Inflammatory macrophage treated with lipopolysaccharide for 1 hour (primary cell): ENCODE results near the gene SGMS1.
"Not testable (repeated sequence)": the region's sequence is repeated elsewhere in the genome, so short reads cannot be mapped to it uniquely, and the experiment has no call there.

Experiments used
- DNase-seq, 2 donors: peaks; one replicate each; pipeline ENCODE4 v3.0.0-alpha.2; 2020 to 2022

The SGMS1 gene

DNA sequence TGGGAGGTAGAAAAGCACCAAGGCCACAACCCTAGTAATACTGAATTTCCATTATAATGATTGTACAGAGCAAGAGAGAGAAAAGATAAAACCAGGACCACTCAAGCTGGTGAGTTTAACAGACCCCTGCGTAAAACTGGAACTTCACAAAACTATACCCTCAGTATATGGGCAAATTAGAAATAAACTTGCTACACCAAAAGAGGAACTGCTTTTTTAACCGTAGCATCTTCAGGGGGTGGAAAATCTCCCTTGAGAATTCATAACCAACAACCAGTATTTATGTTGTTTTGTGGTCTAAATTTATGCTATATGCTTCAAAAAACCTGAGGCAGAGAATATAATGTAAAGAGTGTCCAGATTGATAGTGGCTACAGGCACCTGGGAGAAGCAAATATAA, 171.2 kb downstream of the SGMS1 start:
- peak; percentile 33 to 35 for DNase-seq

DNA sequence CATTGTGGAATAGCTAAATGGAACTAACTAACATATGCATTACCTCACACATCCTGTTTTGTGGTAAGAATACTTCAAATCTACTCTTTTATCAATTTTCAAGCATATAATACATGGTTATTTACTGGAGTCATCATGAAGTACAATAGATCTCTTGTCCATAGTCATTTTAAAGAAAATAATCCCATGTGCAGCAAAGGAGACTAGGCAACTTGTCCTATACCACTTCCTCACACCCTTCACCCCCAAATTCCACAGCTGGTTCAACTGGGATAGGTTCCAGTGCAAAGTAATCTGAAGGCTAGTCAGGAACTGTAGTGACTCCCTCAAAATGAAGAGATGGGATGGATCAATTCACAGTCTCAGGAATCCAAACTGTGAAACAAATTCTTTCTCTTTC, 176.1 kb downstream of the SGMS1 start:
- DNase-seq: no peak

DNA sequence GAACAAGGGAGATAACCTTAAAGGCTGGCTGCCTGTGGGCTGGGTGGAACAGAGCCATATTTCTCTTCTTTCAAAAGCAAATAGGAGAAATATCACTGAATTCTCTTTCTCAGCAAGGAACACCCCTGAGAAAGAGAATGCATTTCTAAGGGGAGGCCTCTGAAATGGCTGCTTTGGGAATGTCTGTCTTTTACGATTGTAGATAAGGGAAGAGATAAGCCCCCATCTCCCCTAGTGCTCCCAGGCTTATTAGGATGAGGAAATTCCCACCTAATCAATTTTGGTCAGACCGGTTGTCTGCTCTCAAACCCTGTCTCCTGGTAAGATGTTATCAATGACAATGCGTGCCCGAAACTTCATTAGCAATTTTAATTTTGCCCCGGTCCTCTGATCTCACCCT, 178.0 kb downstream of the SGMS1 start:
- DNase-seq: not testable (repeated sequence)

DNA sequence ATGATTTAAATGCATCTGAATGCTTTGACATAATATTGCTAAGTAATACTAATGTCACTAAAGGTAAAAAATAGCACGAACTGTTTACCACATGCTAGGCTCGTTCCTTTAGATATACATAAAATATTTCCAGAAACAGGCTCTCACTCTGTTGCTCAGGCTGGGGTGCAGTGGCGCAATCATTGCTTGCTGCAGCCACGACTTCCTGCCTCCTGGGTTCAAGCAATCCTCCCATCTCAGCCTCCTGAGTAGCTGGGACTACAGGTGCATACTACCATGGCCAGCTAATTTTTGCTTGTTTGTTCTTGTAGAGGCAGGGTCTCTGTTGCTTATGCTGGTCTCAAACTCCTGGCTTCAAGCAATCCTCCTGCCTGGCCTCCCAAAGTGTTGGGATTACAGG, 183.3 kb downstream of the SGMS1 start:
- DNase-seq: no peak

DNA sequence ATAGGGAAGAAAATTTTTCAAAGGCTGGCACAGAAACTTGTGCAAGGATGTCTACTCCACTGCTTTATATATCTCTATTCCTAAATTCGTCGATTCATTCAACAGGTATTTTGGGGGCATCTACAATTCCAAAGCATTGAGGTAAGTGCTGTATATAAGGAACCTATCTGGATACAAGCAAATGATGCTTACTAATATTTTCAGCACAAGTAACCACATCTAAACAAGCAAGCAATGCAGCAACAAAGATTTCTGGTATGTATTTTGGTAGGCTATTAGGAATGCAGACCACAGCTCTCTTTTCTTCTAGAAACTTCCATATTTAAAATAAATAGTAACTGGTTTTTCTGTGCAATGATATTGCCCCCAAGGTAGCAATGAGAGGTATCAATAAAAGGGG, 183.9 kb downstream of the SGMS1 start:
- DNase-seq: no peak

DNA sequence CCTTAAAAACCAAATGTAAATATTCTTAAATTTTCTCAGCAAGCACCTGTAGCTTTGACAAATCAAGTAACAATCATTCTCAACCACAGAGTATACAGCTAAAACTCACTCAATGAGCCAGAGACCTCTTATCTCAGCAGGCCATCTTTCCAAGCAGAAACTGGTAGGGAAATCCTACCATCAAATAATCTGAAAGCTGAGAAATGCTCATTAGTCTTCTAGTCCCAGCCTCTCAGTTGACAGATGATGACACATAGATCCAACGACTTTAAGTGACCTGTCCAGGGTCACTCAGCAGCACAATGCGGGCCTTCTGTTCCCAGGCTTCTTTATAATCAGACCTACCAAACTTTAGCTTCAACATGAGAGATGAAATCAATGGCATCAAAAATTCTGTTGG, 184.6 kb downstream of the SGMS1 start:
- no peak for DNase-seq

DNA sequence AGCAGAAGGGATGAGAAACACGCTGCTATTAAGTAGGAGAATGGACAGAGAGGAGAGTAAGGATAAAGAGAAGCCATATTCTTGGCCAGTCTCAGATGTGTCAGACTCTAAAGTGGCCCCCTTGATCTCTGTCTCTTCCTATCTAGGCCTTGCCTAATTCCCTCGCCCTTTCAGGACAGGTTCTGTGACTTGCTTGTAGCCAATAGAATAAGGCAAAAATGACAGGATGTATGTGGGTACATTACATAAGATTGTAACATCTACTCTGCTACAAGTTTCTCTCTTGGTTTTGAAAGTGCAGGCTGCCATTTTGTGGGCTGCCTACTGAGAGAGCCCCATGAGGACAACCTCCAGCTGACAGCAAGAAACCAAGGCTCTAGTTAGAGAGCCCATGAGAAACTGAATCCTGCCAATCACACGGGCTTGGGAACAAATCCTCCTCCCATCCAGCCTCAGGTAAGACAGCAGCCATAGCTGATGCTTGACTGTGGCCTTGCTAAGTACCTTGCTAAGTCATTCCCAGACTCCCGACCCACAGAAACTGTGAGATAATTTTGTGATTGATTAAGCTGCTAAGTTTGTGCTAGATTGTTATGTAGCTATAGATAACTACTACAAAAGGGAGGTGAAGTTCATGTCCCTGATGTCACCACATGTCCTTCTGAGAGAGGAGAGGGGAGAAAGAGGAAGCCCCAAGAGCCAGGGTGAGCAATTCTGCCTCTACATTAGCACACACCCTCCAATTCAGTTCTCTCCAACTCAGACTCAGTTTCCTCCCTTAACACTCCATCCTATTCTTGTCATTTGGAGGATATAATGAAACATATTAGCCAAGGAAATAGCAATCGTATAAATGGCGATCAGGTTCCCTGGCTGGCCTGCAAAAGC, 185.5 kb downstream of the SGMS1 start:
- DNase-seq: peak in 1 of 2 donors; percentile 31

DNA sequence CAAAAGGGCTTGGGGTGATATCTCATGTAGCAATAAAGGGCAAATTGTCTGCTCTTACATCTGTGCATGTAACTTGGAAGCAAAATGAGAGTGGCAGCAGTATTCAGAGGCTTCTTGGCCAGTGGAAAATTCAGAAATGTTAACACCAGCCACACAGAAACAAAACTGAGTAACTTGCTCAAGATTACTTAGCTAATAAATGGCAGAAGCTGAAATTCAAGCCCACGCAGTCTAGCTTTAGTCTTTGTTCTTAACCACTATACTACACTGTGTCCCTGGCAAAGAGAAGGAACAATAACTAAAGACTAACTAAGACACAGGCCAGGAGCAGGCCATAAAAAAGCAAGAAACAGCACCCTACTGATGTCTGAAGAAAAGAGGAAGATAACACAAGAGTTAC, 186.5 kb downstream of the SGMS1 start:
- no peak for DNase-seq

DNA sequence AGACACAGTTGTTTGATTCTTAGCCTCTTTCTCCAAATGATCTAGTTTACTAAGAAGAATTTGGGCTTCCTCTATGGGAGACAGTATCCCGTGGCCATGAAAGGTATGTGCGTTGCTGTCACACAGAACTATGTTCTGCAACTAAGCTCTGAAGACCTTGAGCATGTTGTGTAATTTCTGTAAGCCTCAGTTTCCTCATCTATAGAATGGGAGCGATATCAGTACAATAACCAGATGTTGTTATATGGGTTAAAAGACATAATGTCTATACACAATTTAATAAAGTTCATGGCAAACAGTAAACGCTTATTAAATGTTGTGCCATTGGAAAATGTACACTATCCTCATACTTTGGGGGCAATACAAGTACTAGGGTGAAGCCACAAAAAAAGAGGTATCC, 187.0 kb downstream of the SGMS1 start:
- DNase-seq: no peak

DNA sequence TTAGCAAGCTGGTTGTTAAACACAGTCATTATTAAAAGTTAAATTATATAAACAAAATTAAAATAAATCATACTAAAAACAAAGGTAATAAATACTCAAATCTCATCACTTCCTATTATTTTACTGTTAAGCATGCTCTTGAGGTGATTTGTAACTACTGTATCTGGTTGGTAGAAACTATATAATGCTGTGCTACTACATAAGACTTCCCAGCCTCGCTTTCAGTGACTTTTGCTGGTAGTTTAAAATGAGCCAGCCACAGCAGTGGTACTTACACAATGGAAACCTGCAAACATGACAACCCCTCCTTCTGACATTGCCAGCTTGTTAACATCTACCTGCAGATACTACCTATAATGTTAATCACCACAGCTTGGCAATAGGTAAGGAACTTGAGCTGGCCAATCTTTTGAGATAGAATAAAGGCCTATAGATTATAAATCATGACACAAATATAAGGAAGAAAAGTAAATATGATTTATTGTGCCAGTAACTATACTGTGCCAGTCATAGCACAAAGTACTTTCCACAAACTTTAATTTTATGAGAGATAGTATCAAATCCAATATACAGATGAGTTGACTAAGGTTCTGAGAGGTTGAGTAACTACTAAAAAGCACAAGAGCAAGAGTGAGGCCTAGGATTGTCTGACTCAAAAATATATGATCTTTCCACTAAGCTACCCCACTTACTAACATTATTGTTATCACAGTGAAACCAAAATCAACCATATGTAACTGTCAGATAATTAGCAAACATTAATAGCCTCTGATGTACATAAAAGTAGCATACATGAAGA, 191.3 kb downstream of the SGMS1 start:
- no peak for DNase-seq

DNA sequence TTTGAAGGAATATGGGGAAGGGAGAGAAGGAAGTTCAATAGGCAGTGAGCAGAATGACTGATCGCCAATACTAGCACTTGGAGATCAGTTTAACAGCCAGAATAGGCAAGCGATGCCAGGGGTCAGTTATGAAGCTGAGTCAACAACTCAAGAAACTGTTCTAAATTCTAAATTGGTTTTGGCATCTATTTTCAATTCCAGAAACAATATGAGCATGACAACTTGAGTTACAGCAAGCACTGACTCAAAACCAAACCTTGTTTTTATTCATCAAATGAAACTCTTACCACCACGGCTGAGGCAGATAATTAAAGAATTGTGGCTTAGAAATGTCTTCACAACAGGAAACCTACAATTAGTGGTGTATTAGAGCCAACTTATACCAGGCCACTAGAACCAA, 192.0 kb downstream of the SGMS1 start:
- no peak for DNase-seq

DNA sequence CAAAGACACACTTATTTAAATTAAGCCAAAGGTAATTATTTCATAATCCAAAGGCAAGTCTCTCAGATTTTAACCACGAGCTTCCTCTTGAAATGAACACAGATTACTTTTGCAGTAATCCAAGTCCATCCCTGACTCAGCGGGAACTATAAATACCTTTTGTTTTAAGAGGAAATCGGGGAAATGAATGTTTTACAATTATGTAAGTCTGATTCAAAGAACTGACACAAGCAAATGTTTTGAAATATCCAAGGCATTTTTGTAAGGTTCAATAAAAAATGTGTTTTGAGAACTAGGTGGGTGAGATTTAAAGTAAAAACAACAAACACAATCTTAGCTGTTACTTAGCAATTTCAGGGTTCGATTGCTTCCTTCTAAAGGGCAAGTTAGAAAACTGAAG, 192.6 kb downstream of the SGMS1 start:
- peak; percentile 81 to 88 for DNase-seq

DNA sequence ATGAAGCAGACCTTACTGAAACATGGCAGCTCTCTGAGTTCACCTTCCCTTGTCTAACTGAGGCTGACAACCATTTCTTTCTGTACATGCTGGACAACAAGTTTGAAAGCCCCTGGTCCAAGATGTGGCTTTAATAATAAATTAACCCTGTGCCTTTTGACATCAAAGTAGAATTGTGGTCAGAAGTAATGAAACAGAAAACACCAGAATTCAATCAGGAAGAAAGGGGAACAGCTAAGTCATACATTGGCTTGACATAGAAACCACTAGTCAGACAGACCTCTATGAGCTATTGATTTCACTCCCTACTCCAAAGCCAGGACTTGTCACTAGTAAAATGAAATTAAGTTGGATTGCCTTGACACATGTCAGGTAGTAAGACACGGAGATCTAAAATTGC, 197.3 kb downstream of the SGMS1 start:
- DNase-seq: no peak

DNA sequence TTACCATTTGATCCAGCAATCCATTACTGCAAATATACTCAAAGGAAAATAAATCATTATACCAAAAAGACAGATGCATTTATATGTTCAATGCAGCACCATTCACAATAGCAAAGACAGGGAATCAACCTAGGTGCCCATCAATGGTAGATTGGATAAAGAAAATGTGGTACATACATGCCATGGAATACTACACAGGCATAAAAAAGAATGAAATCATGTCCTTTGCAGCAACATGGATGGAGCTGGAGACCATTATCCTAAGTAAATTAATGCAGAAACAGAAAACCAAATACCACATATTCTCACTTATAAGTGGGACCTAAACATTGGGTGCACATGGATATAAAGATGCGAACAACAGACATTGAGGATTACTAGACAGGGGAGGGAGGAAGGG, 198.5 kb downstream of the SGMS1 start:
- DNase-seq: not testable (repeated sequence)

DNA sequence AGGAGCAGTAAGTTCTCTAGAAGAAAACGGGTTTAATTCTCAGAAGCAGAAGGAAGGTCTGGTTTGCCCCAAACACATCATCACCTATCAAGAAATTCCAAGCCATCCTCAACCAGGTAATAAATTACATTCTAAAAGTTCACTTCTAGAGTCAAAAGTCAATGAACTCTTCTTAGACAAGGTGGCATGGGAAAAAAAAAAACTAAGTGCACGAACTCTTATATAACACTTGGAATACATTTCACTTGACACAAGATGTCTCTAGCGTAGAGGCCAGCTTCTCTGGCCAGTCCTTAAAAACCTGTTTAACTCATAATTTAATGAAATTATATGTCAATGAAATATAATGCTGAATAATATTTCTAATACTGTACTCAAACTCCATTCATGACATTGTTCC, 200.3 kb downstream of the SGMS1 start:
- no peak for DNase-seq

DNA sequence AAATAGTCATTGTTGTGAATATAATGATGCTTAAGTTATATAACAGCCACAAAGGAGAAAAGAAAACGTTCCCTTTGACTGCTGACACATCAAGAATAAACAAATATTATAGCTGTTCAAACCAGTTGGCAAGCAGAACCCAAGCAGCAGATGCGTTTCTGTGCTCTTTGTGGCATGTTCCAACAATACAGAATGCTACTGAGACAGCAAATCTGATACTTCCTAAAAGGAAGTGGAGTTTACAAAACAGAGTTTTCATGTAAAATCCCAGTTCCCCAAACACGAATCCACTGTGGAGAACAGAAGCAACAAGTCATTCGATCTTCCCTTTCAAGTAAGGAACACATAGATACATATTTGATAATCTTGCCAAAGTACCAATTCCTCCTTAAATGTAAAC, 201.5 kb downstream of the SGMS1 start:
- DNase-seq: peak; percentile 54 to 77

DNA sequence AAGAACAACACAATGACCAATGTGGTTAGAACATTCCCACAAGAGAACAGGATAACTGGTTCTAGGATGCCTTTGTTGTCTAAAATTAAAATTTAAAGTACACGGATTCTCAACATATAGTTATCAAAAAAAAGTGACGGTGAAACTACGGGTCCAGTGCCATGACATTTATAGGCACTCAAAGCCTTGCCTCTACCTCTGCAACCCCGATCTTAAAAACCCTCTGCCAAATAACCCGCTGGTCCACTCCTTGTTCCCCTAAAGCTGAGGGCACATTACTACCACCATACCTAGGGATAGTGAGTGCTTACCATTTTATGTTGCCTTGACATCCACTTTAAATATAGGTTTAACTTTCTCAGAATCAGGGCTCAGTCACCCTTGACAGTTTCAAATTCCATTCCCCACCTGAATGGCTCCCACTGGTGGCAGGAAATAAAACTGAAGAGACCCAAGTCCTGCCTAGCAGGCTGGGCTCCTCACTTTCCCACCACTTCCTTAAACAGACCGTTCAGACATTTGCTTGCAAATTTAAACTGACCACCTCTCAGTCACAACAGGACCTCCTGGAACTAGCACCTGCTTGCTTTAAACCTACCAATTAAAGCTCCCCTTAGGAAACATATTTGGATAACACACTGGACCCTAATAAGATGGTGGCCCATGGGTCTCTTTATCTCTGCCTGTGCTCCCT, 202.6 kb downstream of the SGMS1 start:
- peak; percentile 55 to 78 for DNase-seq

DNA sequence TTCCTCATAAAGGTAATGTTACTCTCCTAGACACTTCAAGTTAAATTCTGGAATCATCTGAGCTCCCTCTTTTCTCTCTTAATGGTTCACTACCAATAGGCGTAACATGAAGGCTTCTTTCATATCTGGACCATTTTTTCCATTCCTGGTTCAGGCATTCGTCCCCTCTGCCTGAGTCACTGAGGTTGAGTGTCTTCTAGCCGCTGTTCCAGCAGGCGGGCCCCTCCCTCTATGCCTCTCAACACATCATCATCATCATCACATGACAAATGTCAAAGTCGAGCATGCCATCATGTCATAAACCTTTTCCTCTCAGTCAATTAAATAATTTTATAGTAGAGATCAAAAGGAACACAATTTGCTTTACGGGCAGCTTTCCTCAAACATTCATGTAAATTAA, 203.6 kb downstream of the SGMS1 start:
- DNase-seq: no peak

DNA sequence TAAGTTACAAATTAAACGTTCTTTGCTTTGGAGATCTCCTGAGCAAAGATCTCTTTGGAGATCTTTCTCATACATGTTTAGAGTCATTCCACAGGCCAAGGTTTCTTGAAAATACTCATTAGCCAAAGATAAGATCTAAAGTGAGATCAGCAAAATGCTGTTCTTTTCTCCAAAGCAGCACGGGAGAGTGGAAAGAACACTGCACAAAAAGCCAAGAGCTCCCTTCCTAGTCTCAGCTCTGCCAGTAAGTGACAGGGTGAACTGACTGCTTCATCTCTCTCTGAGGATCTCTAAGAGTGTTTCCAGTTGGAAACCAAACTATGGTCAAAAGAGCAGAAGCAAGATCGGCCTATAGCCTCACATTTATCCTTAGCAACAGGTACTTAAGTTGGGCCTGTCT, 204.0 kb downstream of the SGMS1 start:
- DNase-seq: no peak

DNA sequence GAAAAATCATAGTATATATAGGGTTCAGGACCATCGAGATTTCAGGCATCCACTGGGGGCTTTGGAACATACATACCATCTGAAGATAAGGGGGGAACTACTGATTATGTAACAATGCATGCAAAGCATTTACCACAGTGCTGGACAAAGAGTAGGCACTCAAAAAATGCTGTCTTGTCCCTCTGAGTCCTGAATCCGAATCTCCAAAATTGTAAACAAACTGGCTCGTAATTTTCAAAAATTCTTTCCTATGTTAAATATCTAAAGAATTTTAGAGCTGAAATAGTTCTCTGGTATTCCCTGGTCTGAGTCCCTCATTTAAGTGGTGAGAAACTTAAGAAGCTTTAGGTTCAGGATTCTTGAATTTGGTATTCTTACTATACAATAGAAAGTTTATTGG, 204.7 kb downstream of the SGMS1 start:
- DNase-seq: no peak

DNA sequence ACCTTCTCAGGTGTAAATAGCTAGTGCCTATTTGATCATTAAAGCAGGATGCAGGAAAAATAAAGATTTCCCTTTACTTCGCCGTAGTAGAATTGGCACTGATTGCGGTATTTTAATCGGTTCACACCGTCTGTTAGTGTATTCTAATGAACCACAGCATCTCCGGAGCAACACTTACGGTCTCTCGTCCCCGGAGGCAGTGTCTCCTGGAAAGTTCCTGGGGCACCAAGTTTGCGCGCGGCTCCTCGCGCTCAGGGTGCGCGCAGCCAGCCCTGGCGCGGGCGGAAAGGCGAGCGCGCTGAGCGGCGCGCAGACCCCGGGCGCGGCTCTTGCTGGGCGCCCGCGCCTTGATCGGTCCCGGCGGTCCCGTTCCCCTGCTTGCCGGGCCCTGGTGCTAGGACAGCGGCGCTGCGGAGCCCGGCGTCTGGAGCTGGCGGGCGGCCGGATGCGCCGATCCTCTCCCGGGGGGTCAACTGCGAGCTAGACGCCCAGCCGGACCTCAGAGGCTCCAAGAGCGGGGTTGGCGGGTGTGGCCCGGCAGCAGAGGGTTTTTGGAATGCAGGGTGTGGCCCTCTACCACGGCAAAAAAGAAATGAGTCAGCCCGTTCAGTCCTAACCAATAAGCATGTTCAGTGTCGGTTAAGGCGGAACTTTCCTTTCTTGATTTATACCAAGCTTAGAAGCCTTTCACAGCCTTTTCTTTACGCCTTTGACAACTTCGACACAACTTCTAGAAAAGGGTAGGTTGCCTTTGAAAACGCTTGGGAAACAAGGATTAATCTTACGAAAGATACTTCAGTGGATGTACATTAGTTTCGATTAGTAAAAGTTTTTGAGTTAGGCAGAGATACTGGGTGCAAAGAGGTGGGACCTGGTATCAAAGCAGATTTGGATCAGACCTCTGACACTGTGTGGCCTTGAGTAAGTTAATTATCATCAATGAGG, 205.6 kb downstream of the SGMS1 start:
- peak; percentile 86 to 91 for DNase-seq

DNA sequence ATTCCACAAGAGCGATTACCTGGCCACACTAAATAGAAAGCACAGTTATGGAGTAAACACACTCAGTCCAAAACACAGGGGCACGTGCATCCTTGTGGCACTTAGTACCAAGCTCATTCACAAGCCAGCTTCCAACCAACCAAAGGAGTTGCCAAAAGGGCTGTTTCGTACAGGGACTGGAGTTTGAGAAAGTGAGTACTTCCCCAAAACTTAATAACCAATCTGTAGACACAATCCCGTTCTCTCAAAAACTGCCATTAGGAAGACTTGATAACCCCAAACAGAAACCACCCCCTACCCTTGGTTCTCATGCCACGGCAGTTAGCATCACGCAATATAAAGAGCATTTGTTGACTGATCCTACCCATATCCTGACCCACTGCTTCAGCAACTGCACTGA, 206.3 kb downstream of the SGMS1 start:
- peak; percentile 73 to 76 for DNase-seq
